DMS153 (cell line): ENCODE results near the gene PTPRH.
"Not testable (repeated sequence)": the region's sequence is repeated elsewhere in the genome, so short reads cannot be mapped to it uniquely, and the experiment has no call there.

Experiments used
- DNase-seq: peaks from one replicate; lab custom pipeline; 2025; lab: John Stamatoyannopoulos, UW

Gene PTPRH

GRCh38 chr19:55179606-55180484, 29.5 kb downstream of the PTPRH start, which contains the start of gene SYT5:
SYT5 (minus strand) TSS chr19:55180289; CDS start chr19:55179041, 1,248 bp downstream.
- no peak for DNase-seq

GRCh38 chr19:55178781-55179599, 30.3 kb downstream of the PTPRH start:
- peak; percentile 84 for DNase-seq

GRCh38 chr19:55176076-55176475, 33.2 kb downstream of the PTPRH start:
- DNase-seq = no peak

GRCh38 chr19:55175117-55175867, 34.0 kb downstream of the PTPRH start:
- DNase-seq = no peak

- no peak for DNase-seq
These were observed 34.7 kb downstream of the PTPRH start for GRCh38 chr19:55174425-55175116.

- DNase-seq = peak; percentile 31
These were observed 35.4 kb downstream of the PTPRH start for GRCh38 chr19:55173714-55174409.

GRCh38 chr19:55173186-55173713, 36.1 kb downstream of the PTPRH start:
- DNase-seq = no peak

- no peak for DNase-seq
These were observed 36.6 kb downstream of the PTPRH start for GRCh38 chr19:55172741-55173140.

- not testable (repeated sequence) for DNase-seq
These were observed 37.0 kb downstream of the PTPRH start for GRCh38 chr19:55172318-55172717.

- no peak for DNase-seq
These were observed 37.9 kb downstream of the PTPRH start for GRCh38 chr19:55171440-55171839.

- no peak for DNase-seq
These were observed 40.2 kb downstream of the PTPRH start for GRCh38 chr19:55169136-55169535.

- DNase-seq = peak; percentile 94
These were observed 42.6 kb downstream of the PTPRH start, which contains the start of gene DNAAF3 for GRCh38 chr19:55166530-55167268. DNAAF3 (minus strand) TSS chr19:55166613; CDS start chr19:55166413, 200 bp downstream.

- peak; percentile 84 for DNase-seq
These were observed 43.3 kb downstream of the PTPRH start for GRCh38 chr19:55165952-55166529.

- no peak for DNase-seq
These were observed 47.6 kb downstream of the PTPRH start for GRCh38 chr19:55161571-55162322.

GRCh38 chr19:55160986-55161365, 48.3 kb downstream of the PTPRH start:
- no peak for DNase-seq

- DNase-seq = peak; percentile 94
These were observed 48.9 kb downstream of the PTPRH start for GRCh38 chr19:55160128-55160985.

- DNase-seq = no peak
These were observed 50.2 kb downstream of the PTPRH start for GRCh38 chr19:55158848-55159749.
